Transverse colon (tissue), 3 donors: ENCODE data around the gene MUC6.

Experiments
- POLR2A ChIP-seq: fragments of 450-650 bp; IDR thresholded peaks from one replicate; pipeline ENCODE4 v1.6.1; 2016; ENCODE audit warnings: antibody characterized with exemption, mild to moderate bottlenecking, moderate library complexity
- TF ChIP-seq, protein P1 (sequence below), 5 experiments: fragments of 200-600 bp in 3 of 5; fragments of 450-650 bp in 2 of 5; sonication (generic) in 3 of 5; IDR thresholded peaks; 1 replicate in 2 of 5; 2 replicates in 3 of 5; pipeline ENCODE4 v1.5.1; 2016 to 2017; ENCODE audit warnings: antibody characterized with exemption in 5 of 5, inconsistent platforms in 3 of 5, mild to moderate bottlenecking in 2 of 5, moderate library complexity in 1 of 5

- TF ChIP-seq POLR2A = no peak
- TF ChIP-seq, protein P1, sequence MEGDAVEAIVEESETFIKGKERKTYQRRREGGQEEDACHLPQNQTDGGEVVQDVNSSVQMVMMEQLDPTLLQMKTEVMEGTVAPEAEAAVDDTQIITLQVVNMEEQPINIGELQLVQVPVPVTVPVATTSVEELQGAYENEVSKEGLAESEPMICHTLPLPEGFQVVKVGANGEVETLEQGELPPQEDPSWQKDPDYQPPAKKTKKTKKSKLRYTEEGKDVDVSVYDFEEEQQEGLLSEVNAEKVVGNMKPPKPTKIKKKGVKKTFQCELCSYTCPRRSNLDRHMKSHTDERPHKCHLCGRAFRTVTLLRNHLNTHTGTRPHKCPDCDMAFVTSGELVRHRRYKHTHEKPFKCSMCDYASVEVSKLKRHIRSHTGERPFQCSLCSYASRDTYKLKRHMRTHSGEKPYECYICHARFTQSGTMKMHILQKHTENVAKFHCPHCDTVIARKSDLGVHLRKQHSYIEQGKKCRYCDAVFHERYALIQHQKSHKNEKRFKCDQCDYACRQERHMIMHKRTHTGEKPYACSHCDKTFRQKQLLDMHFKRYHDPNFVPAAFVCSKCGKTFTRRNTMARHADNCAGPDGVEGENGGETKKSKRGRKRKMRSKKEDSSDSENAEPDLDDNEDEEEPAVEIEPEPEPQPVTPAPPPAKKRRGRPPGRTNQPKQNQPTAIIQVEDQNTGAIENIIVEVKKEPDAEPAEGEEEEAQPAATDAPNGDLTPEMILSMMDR (IDR thresholded peaks at IDR 0.05) = no peak
Observed at GRCh38 chr11:1008803-1009145, 27.7 kb downstream of the MUC6 start.
